Measurements from ENCODE around the gene EEIG1. TPM values are rescaled to one million over a fixed set of nuclear protein-coding genes. Genes with fewer than 3 reads are reported as not detected.

The EEIG1 gene
- 4.6 and 9.5 TPM in 2 replicates for total RNA-seq

GRCh38 chr9:127980706-127981558 is at the start of gene EEIG1:
EEIG1 (minus strand) TSS chr9:127980989; CDS start chr9:127980137, 852 bp downstream.

GRCh38 chr9:127937388-127938297 is 43.1 kb downstream of the EEIG1 start, which contains the start of gene DPM2:
DPM2 (minus strand) TSS chr9:127937854; CDS start chr9:127937820, 34 bp downstream.

Other genes with a start within 250 kb of the EEIG1 start
- gene TOR2A, start 245.7 kb downstream of the EEIG1 start, total RNA-seq: 20.5 and 22.0 TPM in 2 replicates
- 0.25 TPM in 1 of 2 replicates, not detected in the other for gene SH2D3C, start 202.3 kb downstream of the EEIG1 start, total RNA-seq
- 24.3 and 44.4 TPM in 2 replicates for gene CDK9, start 195.0 kb downstream of the EEIG1 start, total RNA-seq
- gene FPGS, start 178.1 kb downstream of the EEIG1 start, total RNA-seq: 65.0 and 102 TPM in 2 replicates
- 24.2 and 29.0 TPM in 2 replicates for gene ENG, start 126.3 kb downstream of the EEIG1 start, total RNA-seq
- gene AK1, start 103.3 kb downstream of the EEIG1 start, total RNA-seq: 29.5 and 40.1 TPM in 2 replicates
- 37.0 and 62.6 TPM in 2 replicates for gene ST6GALNAC6, start 81.4 kb downstream of the EEIG1 start, total RNA-seq
- gene ST6GALNAC4, start 63.9 kb downstream of the EEIG1 start, total RNA-seq: 34.1 and 46.1 TPM in 2 replicates
- gene PIP5KL1, start 50.2 kb downstream of the EEIG1 start, total RNA-seq: 2.5 and 4.2 TPM in 2 replicates
- gene DPM2, start 43.1 kb downstream of the EEIG1 start, total RNA-seq: 32.8 and 39.1 TPM in 2 replicates
- gene NAIF1, start 86.3 kb upstream of the EEIG1 start, total RNA-seq: 8.3 and 8.5 TPM in 2 replicates
- 9.8 TPM in 2 replicates for gene SLC25A25, start 87.2 kb upstream of the EEIG1 start, total RNA-seq
- gene PTGES2, start 146.7 kb upstream of the EEIG1 start, total RNA-seq: 84.0 and 100 TPM in 2 replicates
- 1.9 TPM in 1 of 2 replicates, not detected in the other for gene LCN2, start 168.5 kb upstream of the EEIG1 start, total RNA-seq
- 177 and 374 TPM in 2 replicates for gene BBLN, start 179.3 kb upstream of the EEIG1 start, total RNA-seq
- gene CIZ1, start 210.6 kb upstream of the EEIG1 start, total RNA-seq: 67.0 and 90.5 TPM in 2 replicates
- gene DNM1, start 222.4 kb upstream of the EEIG1 start, total RNA-seq: 44.2 and 131 TPM in 2 replicates